BE2C (cell line): ENCODE measurements around the gene SERAC1.

Experiments
- DNase-seq: peaks from one replicate; pipeline ENCODE4 v3.0.0-alpha.2; 2020
- H3K27me3 ChIP-seq: fragments of 250-450 bp; sonication (Bioruptor Pico); 2 replicates; pipeline ENCODE4 v1.5.1; 2020; ENCODE audit warnings: mild to moderate bottlenecking
- H3K36me3 ChIP-seq: fragments of 250-450 bp; sonication (Bioruptor Pico); 2 replicates; pipeline ENCODE4 v1.5.1; 2020; ENCODE audit warnings: mild to moderate bottlenecking
- H3K4me1 ChIP-seq: fragments of 250-450 bp; sonication (Bioruptor Pico); 2 replicates; pipeline ENCODE4 v1.5.1; 2020
- H3K4me3 ChIP-seq: 2 replicates; pipeline ENCODE4 v1.5.1; 2011; ENCODE audit warnings: low read depth, low read length
- H3K9me3 ChIP-seq: fragments of 250-450 bp; sonication (Bioruptor Pico); 2 replicates; pipeline ENCODE4 v1.5.1; 2020
- TF ChIP-seq, protein P1 (sequence below): IDR thresholded peaks from 2 replicates; pipeline ENCODE4 v1.5.1; 2012; ENCODE audit warnings: mild to moderate bottlenecking, low read depth, low read length

The SERAC1 gene

GRCh38 chr6:158118886-158119285 lies 49.2 kb downstream of the SERAC1 start:
- H3K9me3 ChIP-seq = no peaks in the 10 kb centered on the region
- DNase-seq = no peak
- H3K36me3 ChIP-seq = no peaks in the 10 kb centered on the region
- no peaks in the 10 kb centered on the region for H3K27me3 ChIP-seq
- no peak overlapping the region for H3K4me3 ChIP-seq
- H3K4me1 ChIP-seq = no peaks in the 10 kb centered on the region
- TF ChIP-seq, protein P1, sequence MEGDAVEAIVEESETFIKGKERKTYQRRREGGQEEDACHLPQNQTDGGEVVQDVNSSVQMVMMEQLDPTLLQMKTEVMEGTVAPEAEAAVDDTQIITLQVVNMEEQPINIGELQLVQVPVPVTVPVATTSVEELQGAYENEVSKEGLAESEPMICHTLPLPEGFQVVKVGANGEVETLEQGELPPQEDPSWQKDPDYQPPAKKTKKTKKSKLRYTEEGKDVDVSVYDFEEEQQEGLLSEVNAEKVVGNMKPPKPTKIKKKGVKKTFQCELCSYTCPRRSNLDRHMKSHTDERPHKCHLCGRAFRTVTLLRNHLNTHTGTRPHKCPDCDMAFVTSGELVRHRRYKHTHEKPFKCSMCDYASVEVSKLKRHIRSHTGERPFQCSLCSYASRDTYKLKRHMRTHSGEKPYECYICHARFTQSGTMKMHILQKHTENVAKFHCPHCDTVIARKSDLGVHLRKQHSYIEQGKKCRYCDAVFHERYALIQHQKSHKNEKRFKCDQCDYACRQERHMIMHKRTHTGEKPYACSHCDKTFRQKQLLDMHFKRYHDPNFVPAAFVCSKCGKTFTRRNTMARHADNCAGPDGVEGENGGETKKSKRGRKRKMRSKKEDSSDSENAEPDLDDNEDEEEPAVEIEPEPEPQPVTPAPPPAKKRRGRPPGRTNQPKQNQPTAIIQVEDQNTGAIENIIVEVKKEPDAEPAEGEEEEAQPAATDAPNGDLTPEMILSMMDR = no peak

GRCh38 chr6:158115508-158115907 lies 52.6 kb downstream of the SERAC1 start:
- Histone ChIP-seq H3K27me3 (no peaks in the 10 kb centered on the region), H3K36me3 (no peaks in the 10 kb centered on the region), H3K9me3 (no peaks in the 10 kb centered on the region), H3K4me3 (no peak overlapping the region), H3K4me1 (no peaks in the 10 kb centered on the region)
- TF ChIP-seq, protein P1 = no peak
- no peak for DNase-seq

GRCh38 chr6:158115102-158115501 lies 53.0 kb downstream of the SERAC1 start:
- Histone ChIP-seq H3K27me3 (no peaks in the 10 kb centered on the region), H3K4me1 (no peaks in the 10 kb centered on the region), H3K9me3 (no peaks in the 10 kb centered on the region), H3K4me3 (no peak overlapping the region), H3K36me3 (no peaks in the 10 kb centered on the region)
- no peak for DNase-seq
- TF ChIP-seq, protein P1 = no peak

- Histone ChIP-seq H3K9me3 (no peaks in the 10 kb centered on the region), H3K27me3 (no peaks in the 10 kb centered on the region), H3K36me3 (no peaks in the 10 kb centered on the region), H3K4me3 (no peak overlapping the region), H3K4me1 (no peaks in the 10 kb centered on the region)
- TF ChIP-seq, protein P1 = no peak
- DNase-seq = no peak
Observed at GRCh38 chr6:158113802-158114201, 54.3 kb downstream of the SERAC1 start.

- no peaks in the 10 kb centered on the region for H3K36me3 ChIP-seq
- TF ChIP-seq, protein P1 = no peak
- no peaks in the 10 kb centered on the region for H3K9me3 ChIP-seq
- DNase-seq = no peak
- H3K4me1 ChIP-seq = no peaks in the 10 kb centered on the region
- no peaks in the 10 kb centered on the region for H3K27me3 ChIP-seq
- H3K4me3 ChIP-seq = no peak overlapping the region
Observed at GRCh38 chr6:158111987-158112386, 56.1 kb downstream of the SERAC1 start.

DNA sequence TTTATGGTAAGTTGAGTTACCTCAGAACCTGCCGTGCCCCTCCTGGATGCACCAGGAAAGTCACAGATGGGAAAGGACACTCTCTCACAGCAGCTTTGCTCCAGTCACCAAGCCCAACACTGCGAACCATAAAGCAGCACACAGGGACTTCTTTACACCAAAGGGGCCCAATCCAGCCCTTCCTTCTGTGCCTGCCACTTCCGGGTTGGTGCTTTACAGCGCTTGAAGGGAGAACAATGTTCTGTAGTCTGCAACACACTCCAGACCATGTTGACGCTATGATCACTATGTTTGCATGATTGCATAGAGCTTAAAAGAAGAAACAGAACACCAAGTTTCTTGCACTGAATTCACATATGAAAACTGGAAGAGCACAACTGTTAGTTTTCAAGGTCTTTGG lies 57.1 kb downstream of the SERAC1 start:
- no peaks in the 10 kb centered on the region for H3K27me3 ChIP-seq
- H3K9me3 ChIP-seq = no peaks in the 10 kb centered on the region
- no peak overlapping the region for H3K4me3 ChIP-seq
- H3K4me1 ChIP-seq = no peaks in the 10 kb centered on the region
- H3K36me3 ChIP-seq = no peaks in the 10 kb centered on the region
- no peak for DNase-seq
- TF ChIP-seq, protein P1 = no peak
